GM18499 (cell line): ENCODE results near the gene TRIM67.
A peak's percentile ranks its signal among the peaks of the same experiment; 100 is the strongest.
"Not testable (repeated sequence)": the region's sequence is repeated elsewhere in the genome, so short reads cannot be mapped to it uniquely, and the experiment has no call there.

ENCODE experiments used
- ATAC-seq: cut with Tn5 transposase; IDR thresholded peaks from one replicate; pipeline ENCODE4 v1.9.1; 2021; ENCODE audit warnings: moderate number of reproducible peaks; ENCODE audit not compliant: insufficient read depth, unreplicated experiment

Gene TRIM67

GRCh38 chr1:231201375-231201978, 39.6 kb downstream of the TRIM67 start:
- no peak for ATAC-seq

DNA sequence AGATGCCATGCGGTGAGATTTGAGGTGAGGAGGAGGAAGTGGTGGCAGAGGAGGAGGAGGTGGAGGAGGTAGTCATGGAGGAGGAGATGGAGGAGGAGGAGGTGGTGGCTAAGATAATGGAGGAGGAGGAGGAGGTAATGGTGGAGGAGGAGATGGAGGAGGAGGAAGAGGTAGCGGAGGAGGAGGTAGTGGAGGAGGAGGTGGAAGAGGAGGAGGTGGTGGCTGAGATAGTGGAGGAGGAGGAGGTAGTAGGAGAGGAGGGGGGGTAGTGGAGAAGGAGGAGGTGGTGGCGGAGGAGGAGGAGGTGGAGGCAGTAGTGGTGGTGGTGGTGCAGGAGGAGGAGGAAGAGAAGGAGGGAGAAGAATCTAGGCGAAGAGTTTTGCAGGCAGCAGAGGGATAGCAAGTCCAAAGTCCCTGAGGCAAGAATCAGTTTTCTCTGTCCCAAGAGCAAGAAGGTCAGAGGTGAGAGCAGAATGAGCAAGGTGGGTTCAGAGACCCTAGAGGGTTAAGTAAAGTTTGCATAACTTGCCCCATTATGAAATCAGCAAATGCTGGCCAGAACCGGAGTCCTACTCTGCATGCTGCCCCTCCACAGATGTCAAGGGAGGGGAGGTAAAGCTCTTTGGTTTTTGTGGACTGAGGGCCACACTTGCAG, 40.2 kb downstream of the TRIM67 start:
- ATAC-seq = no peak

DNA sequence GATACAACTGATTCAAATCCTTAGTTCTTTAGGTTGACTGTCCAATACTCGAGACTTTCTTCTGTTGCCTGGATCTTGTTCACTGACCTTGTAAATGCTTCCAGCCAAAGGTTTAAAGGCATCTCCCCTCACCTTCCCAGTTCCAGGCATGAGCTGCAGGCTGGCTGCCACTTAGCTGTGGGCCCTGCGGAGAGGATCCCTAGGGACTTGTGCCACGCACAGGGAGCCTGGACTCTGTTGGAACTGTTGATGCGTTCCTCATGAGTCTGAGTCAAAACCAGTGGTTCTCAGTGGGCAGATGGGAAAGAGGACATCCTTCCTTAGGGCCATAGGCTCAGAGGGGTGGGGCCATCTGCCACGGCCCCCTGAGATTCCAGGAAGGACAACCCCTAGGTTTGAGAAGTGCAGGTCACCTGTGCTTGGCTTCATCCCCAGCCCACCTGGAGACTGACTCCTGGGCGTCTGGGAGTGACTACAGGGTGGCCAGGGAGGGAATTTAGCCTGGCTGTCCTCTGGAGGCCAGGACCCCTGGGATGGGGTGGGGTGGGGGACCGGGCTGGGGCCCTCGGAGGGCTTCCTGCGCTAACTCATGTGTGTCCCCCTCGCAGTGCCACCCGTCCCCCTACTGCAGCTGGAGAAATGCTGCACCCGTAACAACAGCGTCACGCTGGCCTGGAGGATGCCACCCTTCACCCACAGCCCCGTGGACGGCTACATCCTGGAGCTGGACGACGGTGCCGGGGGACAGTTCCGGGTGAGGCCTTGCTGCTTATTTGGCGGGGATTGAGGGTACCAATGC, 41.6 kb downstream of the TRIM67 start:
- no peak for ATAC-seq

DNA sequence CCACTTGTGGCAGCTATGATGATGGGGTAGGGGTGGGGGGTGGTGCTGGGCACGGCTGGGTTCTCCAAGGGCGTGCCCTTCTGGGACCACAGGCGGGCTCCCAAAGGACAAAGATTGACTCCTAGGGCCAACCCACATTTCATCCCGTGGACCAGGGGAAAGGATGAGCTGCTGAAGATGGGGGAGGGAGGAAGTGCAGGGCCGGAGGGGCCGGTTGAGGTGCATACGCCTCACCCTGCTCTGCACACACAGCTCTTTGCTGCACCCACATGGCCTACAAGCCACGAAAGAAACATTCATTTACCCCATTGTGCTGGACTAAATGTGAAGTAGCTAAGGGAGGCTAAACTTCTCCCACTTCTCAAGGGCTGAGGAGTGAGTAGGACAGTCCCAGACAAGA, 45.0 kb downstream of the TRIM67 start:
- ATAC-seq = no peak

GRCh38 chr1:231207437-231207836, 45.6 kb downstream of the TRIM67 start:
- ATAC-seq = no peak

DNA sequence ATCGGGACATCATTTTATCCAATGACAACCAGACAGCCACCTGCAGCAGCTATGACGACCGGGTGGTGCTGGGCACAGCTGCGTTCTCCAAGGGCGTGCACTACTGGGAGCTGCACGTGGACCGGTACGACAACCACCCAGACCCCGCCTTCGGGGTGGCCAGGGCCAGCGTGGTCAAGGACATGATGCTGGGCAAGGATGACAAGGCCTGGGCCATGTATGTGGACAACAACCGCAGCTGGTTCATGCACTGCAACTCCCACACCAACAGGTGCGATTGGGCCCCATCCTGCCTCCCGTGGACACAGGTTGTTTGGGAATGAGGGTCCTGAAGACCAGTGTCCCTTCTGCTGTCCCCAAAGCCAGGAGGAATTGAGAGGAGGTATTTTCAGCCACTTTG, 47.1 kb downstream of the TRIM67 start:
- no peak for ATAC-seq

DNA sequence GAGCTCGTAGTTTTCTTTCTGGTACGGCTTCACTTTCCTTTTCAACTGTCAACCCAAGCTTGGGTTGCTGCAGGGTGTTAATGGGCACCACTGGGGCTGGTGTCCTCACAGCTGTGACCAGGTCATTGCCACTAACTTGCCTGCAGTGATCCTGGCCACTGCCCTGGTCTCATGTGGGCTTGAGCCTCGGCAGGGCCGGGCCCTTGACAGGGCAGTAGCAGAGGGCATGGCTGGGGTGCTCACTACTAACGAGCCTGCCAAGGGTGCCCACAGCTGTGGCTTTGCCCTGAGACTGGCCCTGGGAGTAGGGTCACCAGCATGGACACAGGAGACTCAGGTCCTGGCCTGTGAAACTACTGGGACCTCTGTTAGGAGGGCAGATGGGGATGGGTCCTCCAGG, 47.7 kb downstream of the TRIM67 start:
- no peak for ATAC-seq

- no peak for ATAC-seq
These were observed 48.3 kb downstream of the TRIM67 start for GRCh38 chr1:231210126-231210525.

DNA sequence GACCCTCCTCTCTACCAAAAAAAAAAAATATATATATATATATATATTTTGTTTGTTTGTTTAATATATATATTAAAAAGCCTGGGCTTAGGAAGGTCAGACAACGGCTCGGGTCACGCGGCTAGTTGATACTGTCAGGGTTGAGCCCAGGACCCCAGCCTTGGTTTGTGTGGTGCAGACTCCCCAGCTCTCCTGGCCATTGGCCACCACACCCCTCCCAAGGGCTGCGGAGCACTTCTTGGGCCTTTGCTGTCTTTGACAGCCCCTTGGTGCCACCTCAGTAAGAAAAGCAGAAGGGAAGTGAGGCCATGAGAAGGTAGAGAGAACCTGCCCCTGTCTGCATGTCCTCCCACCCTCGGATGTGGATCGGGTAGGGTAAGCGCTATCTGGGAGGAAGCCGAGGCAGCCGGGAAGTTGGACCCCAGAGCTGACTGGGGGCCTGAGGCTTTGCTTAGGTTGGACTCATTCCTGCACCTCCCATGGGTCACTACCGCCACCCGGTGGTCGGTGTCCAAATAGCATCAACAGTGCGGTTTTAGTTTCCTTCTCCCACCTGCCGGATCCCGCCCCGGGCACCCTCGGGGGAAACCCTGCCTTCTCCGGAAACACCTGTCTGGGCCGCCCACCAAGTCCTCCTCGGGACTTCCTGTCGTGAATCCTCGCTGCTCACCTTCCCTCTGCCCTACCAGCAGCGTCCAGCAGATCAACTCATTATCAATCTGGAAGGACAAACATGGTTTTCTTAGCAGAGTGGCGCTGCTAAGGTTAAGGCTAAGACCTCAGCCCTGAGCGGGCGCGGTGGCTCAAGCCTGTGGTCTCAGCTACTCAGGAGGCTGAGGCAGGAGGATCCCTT, 49.4 kb downstream of the TRIM67 start:
- ATAC-seq = peak; percentile 77

GRCh38 chr1:231212301-231212700, 50.4 kb downstream of the TRIM67 start:
- not testable (repeated sequence) for ATAC-seq

- ATAC-seq = no peak
These were observed 52.1 kb downstream of the TRIM67 start for GRCh38 chr1:231213831-231214573.

DNA sequence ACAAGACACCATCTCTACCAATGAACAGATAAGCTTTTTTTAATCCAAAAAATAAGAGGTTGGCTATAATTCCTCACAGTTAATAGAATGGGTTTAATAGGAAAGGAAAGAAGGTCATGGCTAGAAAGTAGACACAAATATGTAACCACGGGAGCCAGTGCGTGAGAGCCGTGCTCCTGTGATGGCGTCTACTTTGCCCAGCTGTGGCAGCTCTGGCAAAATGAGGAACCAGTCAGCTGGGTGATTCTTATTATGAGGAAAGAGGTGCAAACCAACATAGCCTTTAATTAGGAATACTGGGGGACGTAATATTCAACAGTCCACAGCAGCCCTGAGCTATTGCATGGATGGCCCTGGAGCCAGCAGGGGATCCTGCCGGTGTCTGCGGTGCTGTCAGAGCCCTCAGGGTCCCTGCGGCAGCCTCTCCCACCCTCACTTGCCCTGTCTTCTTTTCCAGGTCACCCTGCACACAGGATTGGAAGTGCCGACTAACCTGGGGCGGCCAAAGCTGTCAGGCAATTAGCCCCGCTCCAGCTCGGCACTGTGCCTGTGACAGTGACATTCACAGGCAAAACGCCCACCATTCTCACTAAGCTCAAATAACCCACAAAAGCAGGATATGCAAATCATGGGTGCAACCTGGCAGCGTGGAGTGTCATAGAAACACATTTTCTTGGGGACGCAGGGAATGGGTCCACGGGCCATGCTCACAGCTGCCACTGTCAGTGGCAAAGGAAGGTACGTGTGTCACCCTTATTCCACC, 53.2 kb downstream of the TRIM67 start:
- no peak for ATAC-seq

DNA sequence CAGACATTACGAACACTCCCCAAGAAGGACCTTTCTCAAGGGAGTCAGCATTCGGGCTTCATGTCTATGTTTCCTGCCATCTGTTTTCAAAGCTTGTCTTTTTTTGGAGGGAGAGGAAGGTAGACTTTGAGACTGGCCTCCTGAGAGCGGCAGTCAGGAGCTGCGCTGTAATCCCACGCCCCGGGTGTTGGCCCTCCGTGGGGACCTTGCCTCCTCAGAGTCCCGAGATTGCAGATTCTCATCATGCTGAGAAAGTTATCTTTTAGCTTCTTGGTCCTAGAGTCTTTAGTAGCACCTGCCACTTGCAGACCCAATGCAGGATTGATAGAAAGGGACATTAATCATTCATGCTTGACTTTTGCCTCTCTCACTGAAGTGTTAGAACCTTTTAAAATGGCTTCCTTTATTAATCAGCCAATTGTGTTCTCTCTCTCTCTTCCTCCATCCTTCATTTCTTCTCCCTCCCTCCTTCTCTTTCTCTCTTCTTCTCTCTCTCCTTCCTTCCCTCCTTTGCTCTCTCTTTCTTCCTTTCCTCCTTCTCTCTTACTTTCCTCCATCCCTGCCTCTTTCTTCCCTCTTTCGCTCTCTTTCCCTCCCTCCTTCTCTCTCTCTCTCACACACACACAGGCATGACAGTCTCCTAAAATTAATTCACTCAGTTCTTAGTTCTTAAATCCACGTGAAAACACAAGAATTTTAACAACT, 54.0 kb downstream of the TRIM67 start:
- ATAC-seq = no peak

DNA sequence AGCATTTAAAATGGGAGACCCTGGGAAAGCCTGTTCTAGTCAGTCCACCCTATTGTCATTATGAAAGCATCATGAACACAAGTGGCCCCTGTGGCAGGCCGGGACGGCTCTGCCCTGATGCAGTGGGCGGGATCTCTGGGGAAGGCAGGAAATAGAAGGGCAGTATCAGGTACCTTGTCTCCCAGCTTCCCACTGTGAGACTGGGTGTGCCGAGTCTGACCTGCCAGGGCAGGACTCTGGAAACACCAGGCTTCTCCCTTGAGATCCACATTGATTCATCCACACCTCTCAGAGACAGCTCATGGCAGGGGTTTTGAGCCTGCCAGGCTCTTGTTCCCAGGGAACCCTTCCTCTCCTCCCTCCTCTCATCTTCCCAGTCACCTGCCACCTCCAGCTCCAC, 54.6 kb downstream of the TRIM67 start:
- no peak for ATAC-seq

DNA sequence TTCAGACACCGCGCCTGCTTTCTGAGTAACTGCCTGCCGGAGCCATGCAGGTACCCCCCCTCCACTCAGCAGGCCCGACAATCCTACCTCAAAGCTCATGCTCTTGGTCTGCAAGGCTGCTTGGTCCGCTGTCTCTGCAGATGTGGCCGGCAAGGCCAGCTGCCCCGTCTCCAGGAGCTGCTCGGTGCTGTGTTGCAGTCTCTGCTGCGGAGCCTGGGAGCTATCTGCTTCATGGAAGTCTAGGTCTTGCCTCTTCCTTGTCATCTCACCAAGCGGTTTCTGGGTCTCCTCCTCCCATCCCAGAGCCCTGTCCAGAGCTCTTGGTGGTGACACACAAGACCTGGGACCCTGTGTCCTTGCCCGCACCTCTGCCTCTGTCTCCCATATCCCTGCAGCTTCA, 55.2 kb downstream of the TRIM67 start:
- ATAC-seq = no peak

DNA sequence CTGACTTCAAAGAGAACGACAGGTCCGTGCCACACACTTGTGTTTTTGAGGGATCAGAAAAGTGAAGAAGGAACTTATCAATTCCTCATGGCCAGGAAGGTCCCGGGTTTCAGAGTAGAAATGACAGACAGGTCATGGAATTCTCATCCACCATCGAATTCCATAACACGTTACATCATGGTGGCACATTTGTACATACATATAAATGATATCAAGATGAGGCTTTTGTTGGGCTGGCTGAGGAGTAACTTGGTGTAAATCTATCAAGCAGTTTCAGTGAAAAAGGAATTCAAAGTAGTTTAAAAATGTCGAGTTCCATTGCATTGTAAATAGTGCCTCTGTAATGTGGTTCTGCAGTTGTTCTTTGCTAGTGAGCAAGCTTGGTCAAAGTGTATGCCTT, 56.2 kb downstream of the TRIM67 start:
- no peak for ATAC-seq

DNA sequence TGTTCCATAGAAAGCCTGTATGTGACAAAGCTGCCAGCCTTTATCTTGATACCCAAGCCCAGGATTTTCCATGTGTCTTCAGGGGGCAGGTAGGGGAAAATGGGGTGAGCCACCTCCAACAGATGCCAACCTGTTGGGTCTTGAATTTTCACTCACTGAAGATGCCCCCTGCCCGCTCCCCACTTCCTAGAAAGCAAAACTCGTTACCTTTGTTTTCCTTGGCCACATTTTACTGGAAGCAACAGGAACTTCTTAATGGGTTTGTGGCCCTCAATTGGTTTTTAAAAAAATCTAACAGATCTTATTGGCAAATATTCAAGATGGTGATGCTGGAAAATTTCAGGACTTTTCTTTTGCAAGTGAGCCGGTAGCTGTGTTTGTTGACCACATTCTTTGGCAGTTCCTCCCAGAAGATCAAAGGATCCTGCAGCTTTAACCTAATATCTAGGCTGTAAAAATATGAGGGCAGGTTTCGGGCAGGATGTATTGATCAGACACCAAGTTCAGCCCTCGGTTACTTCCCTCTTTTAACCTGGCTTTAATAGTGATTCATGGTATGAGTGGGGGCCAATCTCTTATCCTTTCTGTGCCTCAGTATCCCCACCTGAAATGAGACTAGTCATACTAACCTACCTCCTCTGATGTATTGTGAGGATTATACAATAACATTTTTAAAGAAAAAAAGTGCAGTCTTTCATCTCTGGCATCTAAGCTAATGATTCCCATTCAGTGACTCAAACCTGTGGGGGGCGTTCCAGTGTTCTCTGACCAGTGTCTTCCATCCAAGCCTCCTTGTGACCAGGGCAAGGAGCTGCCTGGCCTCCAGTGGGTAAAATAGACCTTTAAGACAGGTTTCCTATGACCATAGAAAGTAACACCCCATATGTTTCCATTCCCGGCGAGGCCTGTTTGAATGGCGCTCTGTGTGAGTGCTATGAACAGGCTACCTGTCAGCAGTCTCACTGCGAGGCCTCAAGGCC, 57.9 kb downstream of the TRIM67 start:
- ATAC-seq = no peak

DNA sequence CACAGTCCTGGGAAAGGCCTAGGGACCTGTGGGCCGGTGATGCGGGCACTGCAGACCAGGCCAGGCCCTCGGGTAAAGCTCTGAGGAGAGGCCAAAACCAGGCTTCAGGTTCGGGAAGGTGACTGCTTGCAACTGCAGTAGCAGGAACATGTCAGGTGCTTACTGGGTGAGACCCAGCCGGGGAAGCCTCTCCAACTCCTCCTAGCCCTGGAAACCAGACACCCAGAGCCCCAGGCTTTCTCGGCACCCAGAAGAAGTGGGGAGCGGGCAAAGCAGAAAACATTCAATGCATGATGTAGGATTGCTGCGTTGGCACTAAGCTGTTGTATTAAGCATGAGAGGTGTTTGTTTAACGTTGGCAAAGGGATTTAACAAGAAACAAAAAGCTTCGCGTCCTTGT, 58.9 kb downstream of the TRIM67 start:
- ATAC-seq = no peak
